SK-N-MC (cell line): ENCODE results near the gene PLA2G6.

Experiments
- EZH2 ChIP-seq: fragments of 200-600 bp; sonication (generic); IDR thresholded peaks from one replicate; pipeline ENCODE4 v1.6.1; 2017; ENCODE audit warnings: antibody characterized with exemption
- POLR2AphosphoS5 ChIP-seq: IDR thresholded peaks from 2 replicates; pipeline ENCODE4 v1.6.1; 2012; ENCODE audit warnings: mild to moderate bottlenecking, low read depth, low read length, borderline replicate concordance

DNA sequence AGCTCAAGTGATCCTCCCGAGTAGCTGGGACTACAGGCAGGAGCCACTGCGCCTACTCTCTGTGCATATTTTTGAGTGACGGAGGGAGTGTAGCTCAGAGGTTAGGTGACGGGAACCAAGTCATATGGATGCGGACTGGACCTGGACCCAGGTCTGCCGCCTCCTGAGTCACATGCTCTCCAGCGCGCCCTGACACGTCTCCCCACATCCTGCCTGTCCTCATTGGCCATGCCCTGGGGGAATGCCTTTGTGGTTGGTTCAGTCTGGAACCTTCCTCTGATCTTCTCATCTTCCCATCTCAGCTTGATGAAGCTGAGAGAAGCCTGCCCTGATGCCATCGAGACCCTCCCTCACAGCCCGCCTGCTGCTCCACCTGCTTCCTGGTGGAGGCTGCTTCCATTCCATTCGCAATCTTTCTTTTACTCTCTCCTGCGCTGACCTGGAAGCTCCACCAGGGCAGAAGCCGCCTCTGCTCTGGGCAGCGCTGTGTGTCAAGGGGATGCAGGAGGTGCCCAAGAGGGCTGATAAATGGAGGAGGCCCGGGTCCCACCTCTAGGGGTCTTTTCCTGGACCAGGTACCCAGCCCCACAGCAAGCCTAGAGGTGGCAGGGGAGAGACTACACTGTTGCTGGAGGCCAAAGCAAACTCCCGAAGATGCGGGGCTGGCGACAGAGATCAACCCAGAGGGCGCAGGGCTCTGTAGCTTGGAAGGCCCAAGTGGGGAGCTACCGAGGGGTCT lies 57.2 kb downstream of the PLA2G6 start:
- TF ChIP-seq EZH2: no peak
- no peak for TF ChIP-seq POLR2AphosphoS5
